Stimulated activated naive CD4-positive, alpha-beta T cell treated with Interleukin-2 at 50 U/mL for 16 hours (primary cell): ENCODE data around the gene FLT3.
"Not testable (repeated sequence)": the region's sequence is repeated elsewhere in the genome, so short reads cannot be mapped to it uniquely, and the experiment has no call there.

Source experiments
- DNase-seq: peaks from one replicate; lab custom pipeline; 2025; lab: John Stamatoyannopoulos, UW

Gene FLT3

DNA sequence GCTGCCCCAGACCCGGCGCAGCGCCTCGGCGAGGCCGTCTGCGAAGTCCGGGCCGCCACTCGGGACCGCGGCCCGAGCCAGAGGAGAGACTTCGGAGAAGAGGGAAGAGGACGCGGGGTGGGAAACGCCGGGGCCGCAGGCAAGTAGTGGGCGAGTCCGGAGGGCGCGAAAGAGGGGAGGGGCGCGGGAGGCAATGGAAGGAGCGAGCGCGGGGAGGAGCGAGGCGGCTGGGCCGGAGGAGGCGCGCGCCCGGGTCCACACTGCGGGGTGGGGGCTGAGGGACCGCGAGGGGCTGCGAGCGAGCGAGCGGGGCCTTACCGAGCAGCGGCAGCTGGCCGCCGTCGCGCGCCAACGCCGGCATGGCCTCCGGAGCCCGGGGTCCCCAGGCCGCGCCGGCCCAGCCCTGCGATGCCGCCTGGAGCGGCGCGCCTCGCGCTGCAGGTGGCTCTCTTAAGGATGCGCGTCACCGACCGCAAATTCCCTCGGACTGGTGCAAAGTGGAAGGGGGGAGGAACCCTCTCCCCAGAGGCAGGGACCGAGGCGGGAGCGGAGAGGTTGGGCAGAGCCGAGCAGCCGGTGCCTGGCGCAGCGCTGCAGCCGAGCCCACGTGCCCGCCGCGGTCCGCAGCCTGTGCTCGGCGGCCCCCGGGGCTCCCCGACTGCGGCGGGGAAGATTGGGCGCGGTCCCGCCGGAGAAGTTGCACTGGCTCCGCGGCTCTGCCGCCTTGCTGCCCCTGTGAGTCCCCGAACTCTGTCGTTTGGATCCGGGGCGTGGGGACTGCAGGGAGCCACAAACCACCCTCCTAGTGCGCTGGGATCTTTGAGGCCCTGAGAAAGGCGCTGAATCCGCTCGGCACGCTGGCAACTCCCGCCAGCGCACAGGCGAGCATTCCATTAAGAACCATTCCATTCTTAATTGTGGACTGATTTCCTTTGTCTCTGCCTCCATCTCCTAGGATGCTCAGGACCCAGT, at the start of gene FLT3:
TSS of gene FLT3 (minus strand) at position 427 of the 972 bp plus-strand sequence. CDS start at position 361, 66 bp downstream.
- DNase-seq = no peak

DNA sequence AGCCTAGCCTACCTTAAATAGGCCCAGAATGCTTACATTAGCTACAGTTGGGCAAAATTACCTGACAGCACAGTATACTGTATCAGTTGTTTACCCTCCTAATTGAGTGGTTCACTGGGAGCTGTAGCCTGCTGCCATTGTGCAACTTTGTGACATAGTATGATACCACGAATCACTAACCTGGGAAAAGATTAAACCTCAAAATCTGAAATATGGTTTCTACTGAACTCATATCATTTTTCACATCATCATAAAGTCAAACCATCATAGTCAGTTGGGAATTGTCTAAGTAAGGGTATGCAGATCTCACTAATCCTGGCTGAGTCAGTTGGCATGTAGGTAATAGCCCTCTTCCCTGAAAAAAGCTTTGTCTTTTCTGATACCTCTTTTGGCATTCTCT, 47.1 kb upstream of the FLT3 start:
- DNase-seq = no peak

DNA sequence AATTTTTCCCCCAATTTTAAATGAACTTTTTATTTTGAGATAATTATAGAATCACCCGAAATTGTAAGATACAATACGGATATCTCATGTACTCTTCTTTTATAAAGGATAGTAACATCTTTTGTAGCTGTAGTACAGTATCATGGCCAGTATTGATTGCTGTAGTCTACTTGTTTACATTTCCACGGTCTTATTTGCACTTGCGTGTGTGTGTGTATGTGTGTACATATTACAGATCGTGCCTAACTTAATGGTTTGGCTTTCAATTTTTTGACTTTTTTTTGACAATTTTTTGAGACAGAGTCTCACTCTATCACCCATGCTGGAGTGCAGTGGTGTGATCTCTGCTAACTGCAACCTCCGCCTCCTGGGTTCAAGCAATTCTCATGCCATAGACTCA, 44.7 kb upstream of the FLT3 start:
- no peak for DNase-seq

DNA sequence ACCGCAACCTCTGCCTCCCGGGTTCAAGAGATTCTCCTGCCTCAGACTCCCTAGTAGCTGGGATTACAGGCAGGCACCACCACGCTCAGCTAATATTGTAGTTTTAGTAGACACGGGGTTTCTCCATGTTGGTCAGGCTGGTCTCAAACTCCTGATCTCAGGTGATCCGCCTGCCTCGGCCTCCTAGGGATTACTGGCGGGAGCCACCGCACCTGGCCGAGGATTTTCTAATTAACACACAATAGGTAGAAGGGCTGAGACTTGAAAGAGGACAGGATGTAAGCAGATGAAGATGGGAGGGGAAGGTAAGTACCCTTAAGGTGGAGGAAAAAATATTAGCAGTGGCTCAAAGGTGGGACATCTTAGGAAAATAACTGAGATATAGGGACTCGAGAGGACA, 41.2 kb upstream of the FLT3 start:
- not testable (repeated sequence) for DNase-seq

DNA sequence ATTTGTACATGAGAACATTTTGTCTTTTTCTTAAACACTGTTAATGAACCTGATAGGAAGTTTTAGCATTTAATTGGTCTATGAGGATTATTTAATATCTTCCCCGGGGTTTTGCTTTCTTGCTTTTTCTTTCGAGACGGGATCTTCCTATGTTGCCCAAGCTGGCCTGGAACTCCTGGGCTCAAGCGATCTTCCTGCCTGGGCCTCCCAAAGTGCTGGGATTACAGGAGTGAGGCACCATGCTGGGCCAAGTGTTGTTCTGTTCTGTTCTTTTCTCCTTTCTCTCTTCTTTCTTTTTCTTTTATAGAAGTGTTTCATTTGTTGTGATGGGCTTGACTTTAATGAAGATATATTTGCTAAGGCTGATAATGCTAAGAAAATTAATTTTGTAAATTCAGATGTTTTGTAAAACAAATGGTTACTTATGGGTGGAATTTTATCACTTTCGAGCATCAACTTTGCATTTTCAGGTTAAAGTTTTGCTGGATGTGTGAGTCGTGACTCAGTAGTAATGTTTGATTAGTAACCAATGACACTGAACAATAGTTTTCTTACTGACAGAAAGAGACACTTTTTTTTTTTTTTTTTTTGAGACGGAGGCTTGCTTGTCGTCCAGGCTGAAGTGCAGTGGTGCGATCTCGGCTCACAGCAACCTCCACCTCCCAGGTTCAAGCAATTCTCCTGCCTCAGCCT, 40.2 kb upstream of the FLT3 start:
- DNase-seq = no peak

DNA sequence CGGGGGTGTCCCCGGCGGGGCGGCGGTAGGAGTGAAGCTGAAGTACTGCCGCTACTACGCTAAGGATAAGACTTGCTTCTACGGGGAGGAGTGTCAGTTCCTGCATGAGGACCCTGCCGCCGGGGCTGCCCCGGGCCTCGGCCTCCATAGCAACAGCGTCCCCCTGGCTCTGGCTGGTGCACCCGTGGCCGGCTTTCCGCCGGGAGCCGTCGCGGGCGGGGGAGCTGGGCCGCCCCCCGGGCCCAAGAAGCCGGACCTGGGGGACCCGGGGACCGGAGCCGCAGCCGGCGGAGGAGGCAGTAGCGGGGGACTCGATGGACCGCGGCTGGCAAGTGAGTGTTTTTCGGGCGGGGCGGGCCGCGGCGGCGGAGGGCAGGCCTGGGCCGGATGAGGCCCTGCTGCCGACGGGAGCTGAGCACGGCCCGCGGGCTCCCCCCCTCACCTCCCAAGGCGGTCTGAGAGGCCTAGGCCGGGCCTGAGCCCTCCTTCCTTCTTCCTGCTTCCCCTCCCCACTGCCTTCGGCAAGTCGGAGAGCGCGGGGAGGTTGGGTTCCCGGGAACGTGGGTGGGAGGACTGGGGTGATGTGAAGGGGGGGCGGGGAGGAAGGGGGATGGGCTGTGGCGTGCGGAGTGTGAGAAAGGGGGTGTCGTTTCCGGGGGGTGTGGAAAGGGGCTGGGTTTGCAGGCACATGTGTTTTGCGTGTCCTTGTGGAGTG, 38.5 kb upstream of the FLT3 start:
- DNase-seq = peak; percentile 93

DNA sequence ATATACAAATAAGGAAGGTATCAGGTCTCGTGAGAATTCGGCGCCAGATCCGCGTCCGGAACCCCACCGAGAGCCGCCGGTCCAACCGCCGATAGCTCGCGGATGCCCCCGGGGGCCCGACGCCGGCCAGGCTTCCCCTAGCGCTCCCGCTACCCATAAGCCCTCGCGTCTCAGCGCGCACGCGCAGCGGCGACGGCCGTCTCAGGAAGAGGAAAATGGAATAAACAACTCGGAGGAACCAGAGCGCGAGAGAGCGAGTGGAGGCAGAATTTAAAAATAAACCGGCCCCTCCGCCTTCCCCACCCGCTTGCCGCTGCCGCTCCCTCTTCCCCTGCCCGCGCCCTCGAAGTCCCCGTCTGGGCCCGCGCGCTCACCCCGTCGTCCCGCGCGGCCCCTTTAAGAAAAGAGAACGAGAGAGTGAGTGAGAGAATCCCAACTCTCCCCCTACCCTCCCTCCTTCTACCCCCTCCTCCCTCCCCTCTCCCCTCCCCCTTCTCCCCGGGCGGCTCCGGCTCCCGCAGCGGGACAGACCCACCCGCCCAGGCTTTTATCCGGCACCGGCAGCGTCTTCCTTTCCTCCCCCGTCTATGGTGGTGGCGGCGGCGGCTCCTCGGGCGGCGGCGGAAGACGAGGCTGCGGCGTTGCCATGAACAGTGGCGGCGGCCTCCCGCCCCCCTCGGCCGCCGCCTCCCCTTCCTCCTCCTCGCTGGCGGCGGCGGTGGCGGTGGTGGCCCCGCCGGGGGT, 37.8 kb upstream of the FLT3 start, which contains the start of gene PAN3:
TSS of gene PAN3 (plus strand) at position 534 of the 744 bp plus-strand sequence. CDS start at position 647, 113 bp downstream.
- peak; percentile 88 for DNase-seq

DNA sequence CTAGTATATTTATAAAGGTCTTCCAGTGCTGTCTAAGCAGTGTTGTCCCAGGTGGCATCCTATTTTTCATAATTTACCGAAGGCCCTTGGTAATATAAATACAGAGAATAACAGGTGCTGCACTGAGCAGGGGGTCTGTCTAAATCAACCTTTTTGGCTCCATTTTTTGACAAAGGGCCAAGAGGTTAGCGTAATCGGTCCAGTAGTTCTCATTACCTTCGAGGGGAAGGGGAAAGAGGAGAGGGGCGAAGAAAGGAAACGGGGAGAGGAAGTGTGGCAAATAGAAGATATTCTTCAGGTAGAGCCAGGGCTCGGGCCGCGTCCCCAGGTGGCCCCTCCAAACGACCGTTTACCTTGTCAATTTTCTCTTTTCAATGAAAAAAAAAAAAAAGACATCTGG, 37.2 kb upstream of the FLT3 start:
- no peak for DNase-seq

DNA sequence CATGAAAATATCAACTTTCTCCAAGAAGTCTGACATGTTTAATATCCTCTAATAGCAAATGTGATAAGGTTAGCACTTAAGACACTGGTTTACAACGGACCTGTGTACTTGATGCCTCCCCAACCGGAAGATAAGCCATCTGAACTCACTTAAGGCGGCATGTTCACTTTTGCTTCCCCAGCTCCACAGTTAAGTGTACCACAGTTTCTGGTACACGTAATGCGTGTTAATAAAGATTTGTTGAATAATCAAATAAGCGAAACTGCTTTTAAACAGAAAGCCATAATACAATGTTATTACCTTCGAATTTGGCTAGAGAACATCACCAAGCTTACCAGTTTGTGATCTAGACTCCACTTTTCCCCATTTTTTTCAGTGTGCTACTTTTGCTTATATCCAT, 36.5 kb upstream of the FLT3 start:
- DNase-seq = no peak

DNA sequence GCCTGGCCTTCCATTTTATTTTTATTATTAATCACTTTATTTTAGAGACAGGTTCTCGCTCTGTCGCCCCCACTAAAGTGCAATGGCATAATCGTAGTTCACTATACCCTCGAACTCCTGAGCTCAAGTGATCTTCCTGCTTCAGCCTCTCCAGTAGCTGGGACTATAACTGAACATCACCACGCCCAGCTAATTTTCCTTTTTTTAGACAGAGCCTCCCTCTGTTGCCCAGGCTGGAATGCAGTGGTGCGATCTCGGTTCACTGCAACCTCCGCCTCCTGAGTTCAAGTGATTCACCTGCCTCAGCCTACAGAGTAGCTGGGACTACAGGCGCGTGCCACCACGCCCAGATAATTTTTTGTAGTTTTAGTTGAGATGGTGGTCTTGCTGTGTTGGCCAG, 31.3 kb upstream of the FLT3 start:
- DNase-seq = no peak

DNA sequence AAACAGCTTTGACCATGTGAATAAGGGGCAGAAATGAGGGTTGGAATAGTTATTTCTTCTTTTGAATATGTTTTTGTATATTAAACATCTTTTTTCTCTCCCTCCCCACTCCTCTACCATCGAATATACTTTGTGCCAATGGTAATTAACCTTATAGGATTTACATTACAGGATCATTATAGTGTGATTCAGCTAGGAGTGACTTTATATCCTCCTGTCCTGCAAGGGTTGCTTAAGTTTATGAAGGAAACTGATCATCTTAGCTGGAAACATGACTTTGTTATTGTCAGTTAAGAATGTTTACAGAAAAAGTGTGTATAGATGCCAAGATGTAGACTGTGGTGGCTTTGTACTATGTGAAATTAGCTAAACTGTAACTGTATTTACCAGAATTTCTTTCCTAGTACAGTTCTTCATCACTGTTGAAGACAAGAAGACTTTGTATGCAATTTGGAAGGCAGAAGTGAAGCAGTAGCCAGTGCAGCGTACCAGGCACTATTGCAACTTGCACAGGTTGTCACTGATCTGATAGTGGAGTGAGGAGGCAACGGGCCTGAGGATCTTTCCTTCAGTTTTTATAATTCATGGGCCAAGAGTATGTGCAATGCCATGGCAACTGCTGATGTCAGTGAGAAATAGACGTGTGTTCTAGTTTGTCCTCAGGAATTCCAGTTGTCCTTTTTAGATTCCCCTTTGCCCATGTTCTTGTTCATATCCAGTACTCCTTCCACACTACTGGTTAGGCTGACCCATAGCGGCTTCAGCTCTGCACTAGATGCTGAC, 29.7 kb upstream of the FLT3 start:
- DNase-seq = no peak

DNA sequence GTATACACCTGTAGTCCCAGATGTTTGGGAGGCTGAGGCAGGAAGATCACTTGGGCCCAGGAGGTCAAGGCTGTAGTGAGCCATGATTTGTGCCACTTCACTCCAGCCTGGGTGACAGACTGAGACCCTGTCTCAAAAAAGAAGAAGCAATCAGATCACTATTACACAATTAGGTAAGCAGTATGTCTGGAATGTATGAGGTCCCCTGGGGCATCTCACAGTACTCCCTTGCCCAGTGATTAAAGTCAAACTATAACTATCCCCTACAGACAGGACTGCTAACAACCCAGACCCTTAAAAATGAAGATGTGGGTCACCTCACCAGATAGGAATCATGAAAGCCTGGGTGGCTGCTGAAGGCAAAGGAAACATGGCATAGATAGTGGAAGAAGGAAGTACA, 28.6 kb upstream of the FLT3 start:
- no peak for DNase-seq

DNA sequence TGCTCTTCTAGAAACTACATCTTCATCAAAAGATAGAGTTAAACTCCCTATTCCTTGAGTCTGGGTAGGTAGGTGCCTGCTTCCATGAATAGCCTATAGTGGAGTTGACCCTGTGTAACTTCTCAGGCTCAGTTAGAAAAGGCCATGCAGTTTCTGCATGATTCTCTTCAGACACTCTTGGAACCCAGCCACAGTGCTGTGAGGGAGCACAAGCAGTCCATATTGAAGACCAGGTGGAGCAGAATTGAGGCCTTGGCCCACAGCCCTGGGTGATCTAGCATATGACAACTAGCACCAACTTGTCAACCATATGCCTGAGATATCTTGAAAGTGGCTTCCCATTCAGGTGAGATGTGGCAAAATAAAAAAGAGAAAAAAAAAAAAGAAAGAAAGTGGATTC, 27.7 kb upstream of the FLT3 start:
- no peak for DNase-seq

DNA sequence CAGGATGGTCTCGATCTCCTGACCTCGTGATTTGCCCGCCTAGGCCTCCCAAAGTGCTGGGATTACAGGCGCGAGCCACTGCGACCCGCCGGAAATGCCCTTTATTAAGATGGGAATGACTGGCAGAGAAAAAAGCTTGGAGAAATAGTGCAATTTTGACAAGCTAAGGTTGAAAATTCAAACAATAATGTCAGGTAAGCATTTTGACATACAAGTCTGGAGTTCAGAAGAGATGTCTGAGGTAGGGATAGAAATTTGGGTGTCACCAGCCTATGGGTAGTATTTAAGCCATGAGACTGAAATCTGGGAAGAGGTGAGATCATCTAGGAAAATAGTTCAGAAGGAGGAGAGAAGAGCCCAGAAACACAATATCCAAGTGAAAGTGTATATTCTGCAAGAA, 20.8 kb upstream of the FLT3 start:
- DNase-seq = no peak

DNA sequence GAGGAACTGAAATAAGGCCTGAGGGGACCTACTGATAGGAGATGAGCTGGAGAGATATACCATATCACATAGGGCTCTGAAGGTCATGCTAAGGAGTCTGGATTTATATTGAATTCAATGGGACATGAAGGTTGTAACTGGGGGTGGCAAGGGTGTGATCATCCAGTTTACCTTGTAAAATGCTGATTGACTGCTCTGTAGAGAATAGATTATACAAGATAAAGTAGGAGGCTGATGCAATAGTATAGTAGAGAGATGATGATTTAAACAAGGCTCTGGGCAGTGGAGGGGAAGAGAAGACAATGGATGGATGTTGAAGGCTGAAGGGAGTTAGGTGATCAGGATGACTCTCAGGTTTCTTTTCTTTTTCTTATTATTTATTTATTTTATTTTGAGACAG, 19.9 kb upstream of the FLT3 start:
- DNase-seq = no peak

DNA sequence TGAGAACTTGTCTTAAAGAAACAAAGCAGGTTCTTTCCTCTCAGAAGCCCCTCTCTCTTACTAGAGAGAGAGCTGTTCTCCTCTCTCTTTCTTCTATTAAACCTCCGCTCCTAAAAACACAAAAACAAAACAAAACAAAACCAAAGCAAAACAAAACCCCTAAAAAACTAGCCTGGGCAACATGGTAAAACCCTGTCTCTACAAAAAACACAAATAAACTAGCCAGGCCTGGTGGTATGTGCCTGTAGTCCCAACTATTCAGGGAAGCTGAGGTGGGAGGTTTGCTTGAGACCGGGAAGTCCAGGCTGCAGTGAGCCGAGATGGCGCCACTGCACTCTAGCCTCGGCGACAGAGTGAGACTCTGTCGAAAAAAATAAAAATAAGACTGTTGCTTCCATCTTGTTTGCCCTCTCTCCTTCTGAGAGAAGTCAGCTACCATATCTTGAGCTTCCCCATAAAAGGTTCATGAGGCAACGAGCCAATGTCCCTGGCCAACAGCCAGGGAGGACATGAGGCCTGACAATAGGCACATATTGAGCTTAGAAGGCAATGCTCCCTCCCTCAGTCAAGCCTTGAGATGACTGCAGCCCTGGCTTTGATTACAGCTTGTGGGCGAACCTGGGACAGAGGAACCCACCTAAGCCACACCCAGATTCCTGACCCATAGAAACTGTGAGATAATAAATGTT, 17.5 kb upstream of the FLT3 start:
- no peak for DNase-seq

DNA sequence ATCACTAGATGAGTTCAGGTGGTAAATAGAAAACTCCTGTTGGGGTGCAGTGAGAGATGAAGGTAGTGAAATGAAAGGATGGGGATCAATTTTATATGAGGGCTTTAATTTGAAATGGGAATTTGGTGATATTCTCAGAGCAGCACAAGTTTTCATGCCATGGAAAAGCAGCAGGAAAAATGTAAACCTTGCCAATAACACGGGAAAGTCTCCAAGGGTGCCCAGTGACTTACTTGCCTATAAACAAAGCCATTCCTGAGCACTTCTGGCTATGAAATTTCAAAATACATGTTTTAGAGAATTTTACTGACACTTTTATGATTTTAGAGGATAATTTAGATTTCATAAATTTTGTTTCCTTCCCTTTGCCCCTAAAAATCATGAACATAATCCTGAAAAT, 16.4 kb upstream of the FLT3 start:
- no peak for DNase-seq

DNA sequence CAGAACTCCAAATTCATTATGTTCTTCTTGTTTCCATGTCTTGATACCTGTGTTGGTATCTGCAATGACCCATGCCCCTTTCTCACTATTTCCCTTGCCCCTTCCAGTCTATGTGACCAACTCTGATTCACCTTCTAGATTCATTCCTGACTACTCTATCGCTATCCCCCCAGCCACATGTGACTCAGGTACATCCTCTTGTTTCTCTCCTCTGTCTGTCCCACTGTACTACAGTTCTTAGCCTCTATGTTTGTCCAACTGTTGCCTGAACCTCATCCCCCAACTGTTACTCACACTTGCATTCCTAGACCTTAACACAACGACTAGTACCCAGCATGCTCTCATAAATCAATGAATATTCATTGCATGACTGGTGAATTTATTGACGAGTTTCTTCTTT, 10.0 kb upstream of the FLT3 start:
- DNase-seq = no peak

DNA sequence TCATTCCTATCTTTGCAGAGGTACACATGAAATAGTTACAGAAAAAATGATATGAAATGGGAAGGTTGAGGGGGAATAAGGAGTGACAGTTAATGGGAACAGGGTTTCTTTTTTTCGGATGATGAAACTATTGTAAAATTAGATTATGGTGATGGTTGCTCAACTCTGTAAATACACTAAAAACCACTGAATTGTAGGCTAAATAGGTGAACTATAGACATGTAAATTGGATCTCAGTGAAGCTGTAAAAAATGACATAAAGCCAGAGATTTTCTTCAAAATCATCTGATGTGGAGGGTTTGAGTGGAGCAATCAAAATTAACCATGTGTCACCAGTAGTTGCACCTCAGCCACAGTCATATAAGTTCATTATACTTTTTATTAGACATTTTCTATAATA, 6.6 kb upstream of the FLT3 start:
- no peak for DNase-seq

DNA sequence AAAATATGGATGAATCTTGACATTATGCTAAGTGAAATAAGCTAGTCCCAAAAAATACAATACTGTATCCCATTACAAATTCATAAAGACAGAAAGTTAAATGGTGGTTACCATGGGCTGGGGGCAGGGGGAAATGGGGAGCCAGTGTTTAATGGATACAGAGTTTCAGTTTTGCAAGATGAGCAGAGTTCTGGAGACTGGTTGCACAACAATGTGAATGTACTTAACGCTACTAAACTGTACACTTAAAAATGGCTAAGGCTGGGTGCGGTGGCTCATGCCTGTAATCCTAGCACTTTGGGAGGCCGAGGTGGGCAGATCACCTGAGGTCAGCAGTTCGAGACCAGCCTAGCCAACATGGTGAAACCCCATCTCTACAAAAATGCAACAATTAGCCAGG, 1.5 kb upstream of the FLT3 start:
- DNase-seq = not testable (repeated sequence)
